Stimulated activated CD8-positive, alpha-beta memory T cell treated with anti-CD3 and anti-CD28 coated beads, Interleukin-4, amount 100 ng/mL, for 24 hours (primary cell): ENCODE results near the gene LILRB1.
"Not testable (repeated sequence)": the region's sequence is repeated elsewhere in the genome, so short reads cannot be mapped to it uniquely, and the experiment has no call there.

Experiments used
- DNase-seq: peaks from one replicate; pipeline ENCODE4 v3.0.0-alpha.2; 2020; ENCODE audit warnings: low read depth

The LILRB1 gene

GRCh38 chr19:54662730-54663129 lies 32.4 kb downstream of the LILRB1 start, which contains the start of gene LILRB4:
Gene LILRB4, plus strand, starts transcription at chr19:54662985. Its CDS starts 49 bp downstream, at chr19:54663034.
- DNase-seq, result no peak

- DNase-seq, result no peak
These were observed 35.2 kb downstream of the LILRB1 start for GRCh38 chr19:54665530-54665929.

DNA sequence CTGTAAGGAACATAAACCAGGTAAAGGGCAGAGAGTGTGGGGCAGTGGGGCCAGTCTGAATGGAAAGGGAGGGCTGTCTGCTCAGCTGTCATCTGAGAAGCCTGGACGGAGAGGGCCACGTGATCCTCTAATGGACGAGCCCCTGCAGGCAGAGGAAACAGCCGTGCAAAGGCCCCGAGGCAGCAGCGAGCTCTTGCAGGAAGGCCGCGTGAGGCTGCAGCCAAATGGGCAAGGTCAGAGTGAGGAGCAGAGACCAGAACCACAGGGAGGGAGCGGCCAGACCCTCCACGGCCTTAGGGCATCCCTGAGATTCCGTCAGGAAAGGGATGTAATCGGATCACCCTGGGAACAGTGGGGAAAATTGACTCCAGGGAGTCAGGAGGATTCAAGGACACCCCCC lies 36.9 kb downstream of the LILRB1 start:
- no peak for DNase-seq

DNA sequence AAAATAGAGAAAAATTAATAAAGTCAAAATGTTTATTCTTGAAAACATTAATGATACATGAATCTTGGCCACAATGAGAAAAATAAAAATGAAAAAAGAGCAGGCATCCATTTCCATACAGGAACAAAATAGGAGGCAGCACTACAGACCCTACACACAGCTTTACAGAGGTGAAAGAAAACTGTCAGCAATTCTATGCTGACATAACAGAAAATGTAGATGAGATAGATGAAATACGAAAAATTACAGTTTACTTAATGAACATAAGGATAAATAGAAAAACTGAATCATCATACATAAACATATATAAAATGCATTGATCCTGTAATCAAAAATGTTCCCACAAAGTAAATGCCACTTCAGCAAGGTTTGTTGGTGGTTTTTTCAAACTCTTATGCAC lies 38.1 kb downstream of the LILRB1 start:
- DNase-seq, result no peak

DNA sequence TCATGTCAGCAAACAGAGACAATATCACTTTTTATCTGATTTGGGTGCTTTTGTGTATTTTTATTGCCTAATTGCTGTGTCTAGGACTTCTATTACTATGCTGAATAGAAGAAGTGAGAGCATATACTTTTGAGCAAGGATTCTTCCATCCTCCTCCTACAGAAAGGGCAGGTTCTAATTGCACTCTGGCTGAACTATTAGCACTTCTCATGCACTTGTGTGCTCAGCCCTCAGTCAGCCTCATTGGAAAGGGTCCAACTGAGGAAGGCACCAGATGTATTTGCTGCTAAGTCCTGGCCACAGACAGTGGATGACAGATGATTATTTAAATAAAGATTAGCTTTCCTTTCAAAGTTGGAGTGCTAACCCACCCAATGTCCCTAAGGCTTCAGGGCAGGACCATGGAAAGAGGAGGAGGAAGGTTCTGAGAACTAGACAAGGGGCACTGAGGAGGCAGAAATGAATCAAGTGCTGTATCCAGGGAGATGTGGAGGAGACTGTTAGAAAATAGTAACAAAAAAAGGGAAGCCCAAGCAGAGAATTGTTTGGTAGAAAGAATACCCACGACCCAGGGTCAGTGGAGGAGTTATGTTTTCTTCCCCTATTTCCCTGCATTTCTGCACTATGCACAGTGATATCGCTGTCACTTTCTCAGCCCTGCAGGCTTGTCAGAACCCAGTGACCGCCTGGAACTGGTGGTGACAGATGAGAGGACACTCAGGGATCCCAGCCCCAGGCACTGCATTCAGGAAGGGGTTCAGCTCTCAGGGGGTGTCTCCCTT lies 40.5 kb downstream of the LILRB1 start:
- DNase-seq, result no peak

DNA sequence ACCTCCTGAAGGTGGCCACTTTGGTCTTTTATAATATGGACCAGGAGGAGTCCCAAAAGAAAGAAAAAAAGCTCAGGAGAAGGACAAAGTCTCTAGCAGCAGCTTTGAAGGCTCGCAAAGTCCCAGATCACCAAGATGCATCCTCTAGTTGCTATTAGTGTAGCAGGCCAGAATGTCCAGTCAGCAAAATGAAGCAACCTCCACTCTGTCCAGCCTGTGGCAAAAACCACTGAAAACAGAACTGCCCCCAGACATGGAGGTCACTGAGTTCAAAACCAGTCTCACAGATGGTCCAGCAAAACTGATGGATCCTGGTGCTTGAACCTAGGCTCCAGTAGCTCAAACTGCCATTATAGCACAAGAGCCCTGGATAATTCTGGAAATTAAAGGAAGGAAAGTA lies 42.9 kb downstream of the LILRB1 start:
- no peak for DNase-seq

DNA sequence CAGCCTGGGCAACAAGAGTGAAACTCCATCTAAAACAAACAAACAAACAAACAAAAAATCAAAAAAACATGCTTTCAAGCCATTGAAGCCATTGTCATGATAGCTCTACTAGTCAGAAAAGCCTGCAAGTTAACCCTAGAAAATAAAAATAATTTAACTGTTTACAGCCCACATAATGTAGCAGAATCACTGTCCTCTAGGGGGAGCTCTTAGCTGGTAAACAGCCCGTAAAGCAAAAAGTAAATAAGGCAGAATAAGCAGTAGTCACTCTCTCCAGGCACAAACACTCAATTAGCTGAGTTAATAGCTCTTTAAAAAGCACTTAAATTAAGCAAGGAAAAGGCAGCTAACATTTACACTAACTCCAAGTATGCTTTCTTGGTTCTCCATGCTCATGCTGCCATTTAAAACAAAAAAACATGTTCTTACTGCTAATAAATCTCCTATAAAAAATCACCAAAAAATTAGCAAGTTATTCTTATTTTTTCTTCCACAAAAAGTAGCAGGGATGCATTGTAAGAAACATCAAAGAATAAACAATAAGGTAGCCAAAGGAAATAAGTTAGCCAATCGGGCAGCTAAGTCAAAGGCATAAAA lies 43.8 kb downstream of the LILRB1 start:
- no peak for DNase-seq

GRCh38 chr19:54676210-54676834 lies 46.0 kb downstream of the LILRB1 start:
- DNase-seq, result not testable (repeated sequence)

DNA sequence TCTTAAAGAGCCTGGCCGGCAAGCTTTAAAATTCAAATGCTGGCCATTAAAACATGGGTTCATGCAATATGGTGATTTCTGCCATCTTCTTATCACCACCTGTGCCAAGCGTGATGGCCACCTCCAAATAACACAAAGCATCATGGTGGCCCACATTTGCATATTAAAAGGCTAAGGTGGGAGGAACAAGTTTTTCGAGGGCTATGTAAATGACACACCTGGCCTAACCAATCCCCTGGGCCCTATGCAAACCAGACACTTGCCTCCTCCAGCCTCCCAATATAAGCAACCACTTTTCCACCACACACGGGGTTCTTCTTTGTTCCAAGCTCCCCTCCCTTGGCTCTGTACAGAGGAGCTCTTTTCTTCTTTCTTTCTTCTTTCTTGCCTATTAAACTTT lies 46.9 kb downstream of the LILRB1 start:
- DNase-seq, result no peak

DNA sequence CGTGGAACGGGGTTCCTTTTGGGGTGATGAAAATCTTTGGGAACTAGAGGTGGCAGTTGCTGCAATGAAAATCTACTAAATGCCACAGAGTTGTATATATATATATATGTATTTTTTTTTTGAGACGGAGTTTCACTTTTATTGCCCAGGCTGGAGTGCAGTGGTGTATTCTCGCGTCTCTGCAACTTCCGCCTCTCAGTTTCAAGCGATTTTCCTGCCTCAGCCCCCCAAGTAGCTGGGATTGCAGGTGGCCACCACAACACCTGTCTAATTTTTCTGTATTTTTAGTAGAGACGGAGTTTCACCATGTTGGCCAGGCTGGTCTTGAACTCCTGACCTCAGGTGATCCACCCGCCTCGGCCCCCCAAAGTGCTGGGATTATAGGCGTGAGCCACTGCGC lies 51.3 kb downstream of the LILRB1 start:
- DNase-seq, result not testable (repeated sequence)

DNA sequence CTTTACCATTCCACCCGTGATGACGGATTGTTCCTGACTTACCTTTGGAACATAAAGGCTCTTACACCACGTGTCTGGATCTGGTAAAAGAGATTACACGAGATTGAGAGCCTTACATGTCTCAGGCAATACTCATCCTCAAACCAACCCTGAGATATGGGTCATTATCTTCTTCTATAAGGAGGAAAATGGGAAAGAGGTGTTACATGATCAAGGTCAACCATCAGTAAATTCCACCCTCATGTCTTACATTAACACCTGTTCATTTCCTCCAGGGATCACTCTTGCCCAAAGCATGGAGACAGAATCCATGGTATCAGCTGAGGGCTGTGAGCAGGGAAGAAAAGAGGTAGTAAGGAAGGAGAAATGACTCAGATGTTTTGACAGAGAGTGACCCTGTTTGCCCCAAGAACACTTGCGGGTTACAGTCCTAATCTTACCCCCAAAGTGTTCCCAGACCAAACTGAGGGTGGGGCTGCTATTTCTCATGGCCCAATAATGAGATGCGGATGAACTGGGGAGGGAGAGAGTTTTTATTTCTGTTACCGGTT lies 52.1 kb downstream of the LILRB1 start:
- DNase-seq, result no peak

DNA sequence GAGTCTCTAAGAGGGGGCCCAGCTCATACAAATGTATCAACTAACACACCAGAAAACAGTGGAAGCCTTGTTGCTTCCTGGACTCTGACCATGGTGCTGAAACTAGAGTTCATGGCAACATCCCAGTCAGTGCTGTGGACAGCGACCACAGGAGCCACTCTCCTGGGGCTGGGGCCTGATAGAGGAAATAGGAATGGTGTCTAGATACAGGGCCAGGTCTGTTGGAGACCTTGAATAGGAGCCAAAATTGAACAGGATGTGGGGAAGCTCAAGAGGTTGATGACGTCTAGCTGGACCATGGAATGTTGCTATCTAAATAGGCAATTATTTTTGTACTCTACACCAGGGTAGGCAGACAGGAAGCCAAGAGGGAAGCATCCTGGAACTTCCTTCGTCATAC lies 54.2 kb downstream of the LILRB1 start:
- DNase-seq, result no peak
